HFFc6 (cell line): ENCODE results near the gene CCDC73. TPM values are rescaled to one million over a fixed set of nuclear protein-coding genes. Genes with fewer than 3 reads are reported as not detected.
"Not testable (repeated sequence)": the region's sequence is repeated elsewhere in the genome, so short reads cannot be mapped to it uniquely, and the experiment has no call there.

ENCODE experiments used
- DNase-seq: peaks from one replicate; pipeline ENCODE4 v3.0.0-alpha.2; 2018
- H3K27ac Mint-ChIP-seq: 2 replicates; pipeline ENCODE4 v1.8.0; 2020; ENCODE audit warnings: mild to moderate bottlenecking, mixed read lengths
- H3K27me3 Mint-ChIP-seq: 2 replicates; pipeline ENCODE4 v1.8.0; 2021; ENCODE audit warnings: mild to moderate bottlenecking, moderate library complexity, mixed read lengths; ENCODE audit not compliant: insufficient read depth
- H3K36me3 Mint-ChIP-seq: 2 replicates; pipeline ENCODE4 v1.8.0; 2021; ENCODE audit warnings: low read depth, mixed read lengths
- H3K4me1 Mint-ChIP-seq: 2 replicates; pipeline ENCODE4 v1.8.0; 2020; ENCODE audit warnings: low read depth, mixed read lengths
- H3K4me3 Mint-ChIP-seq: 2 replicates; pipeline ENCODE4 v1.8.0; 2020; ENCODE audit warnings: mild to moderate bottlenecking, moderate library complexity, mixed read lengths
- H3K9me3 Mint-ChIP-seq: 2 replicates; pipeline ENCODE4 v1.8.0; 2020; ENCODE audit warnings: mild to moderate bottlenecking, mixed read lengths
- CTCF ChIP-seq: fragments of 200-600 bp; sonication (generic); IDR thresholded peaks from 2 replicates; pipeline ENCODE4 v1.5.0; 2021; ENCODE audit warnings: antibody characterized with exemption, mild to moderate bottlenecking
- total RNA-seq, 6 experiments: library from RNA; stranded (reverse); fragmentation: NEBNext Ultra II Directional; extraction: Animal tissue kit (Norgen Biotek cat#: 25700); gene quantifications; 2 replicates in 1 of 6; 3 replicates in 5 of 6; pipeline ENCODE4 v1.2.3, GENCODE V29; 2021

The CCDC73 gene
- total RNA-seq, 6 experiments from 2014 or later, result not detected

- H3K4me1 Mint-ChIP-seq, result no peaks in the 10 kb centered on the region
- no peak for TF ChIP-seq CTCF
- no peaks in the 10 kb centered on the region for H3K36me3 Mint-ChIP-seq
- H3K4me3 Mint-ChIP-seq, result no peak overlapping the region
- H3K27ac Mint-ChIP-seq, result no peak overlapping the region
- no peaks in the 10 kb centered on the region; the same call in 1 of the 2 replicates for H3K27me3 Mint-ChIP-seq
- DNase-seq, result no peak
- H3K9me3 Mint-ChIP-seq, result no peaks in the 10 kb centered on the region
Measured at GRCh38 chr11:32772731-32773130, 21.7 kb downstream of the CCDC73 start.

- not testable (repeated sequence) for DNase-seq, H3K4me3 Mint-ChIP-seq, H3K4me1 Mint-ChIP-seq, H3K9me3 Mint-ChIP-seq, H3K27ac Mint-ChIP-seq, H3K27me3 Mint-ChIP-seq, H3K36me3 Mint-ChIP-seq
Measured at GRCh38 chr11:32761774-32762173, 32.7 kb downstream of the CCDC73 start.

- peaks cover 7% of the 10 kb centered on the region; the same call in 1 of the 2 replicates for H3K27me3 Mint-ChIP-seq
- DNase-seq, result no peak
- no peaks in the 10 kb centered on the region for H3K36me3 Mint-ChIP-seq
- H3K9me3 Mint-ChIP-seq, result no peaks in the 10 kb centered on the region
- H3K27ac Mint-ChIP-seq, result no peak overlapping the region
- H3K4me3 Mint-ChIP-seq, result no peak overlapping the region
- no peak for TF ChIP-seq CTCF
- H3K4me1 Mint-ChIP-seq, result no peaks in the 10 kb centered on the region
Measured at GRCh38 chr11:32758291-32758690, 36.2 kb downstream of the CCDC73 start.

GRCh38 chr11:32753181-32753580 is 41.3 kb downstream of the CCDC73 start:
- H3K27ac Mint-ChIP-seq, H3K9me3 Mint-ChIP-seq, H3K4me1 Mint-ChIP-seq, H3K36me3 Mint-ChIP-seq, DNase-seq, H3K27me3 Mint-ChIP-seq, H3K4me3 Mint-ChIP-seq: not testable (repeated sequence)

- no peak for TF ChIP-seq CTCF
- no peaks in the 10 kb centered on the region for H3K4me1 Mint-ChIP-seq
Measured at GRCh38 chr11:32752001-32752400, 42.5 kb downstream of the CCDC73 start.

GRCh38 chr11:32751381-32751780 is 43.1 kb downstream of the CCDC73 start:
- H3K4me3 Mint-ChIP-seq, result no peak overlapping the region
- no peak for TF ChIP-seq CTCF
- no peak for DNase-seq
- H3K36me3 Mint-ChIP-seq, result no peaks in the 10 kb centered on the region
- H3K27me3 Mint-ChIP-seq, result peaks cover 12% of the 10 kb centered on the region
- H3K4me1 Mint-ChIP-seq, result no peaks in the 10 kb centered on the region
- H3K9me3 Mint-ChIP-seq, result no peaks in the 10 kb centered on the region
- no peak overlapping the region for H3K27ac Mint-ChIP-seq

More at GRCh38 chr11:32752001-32752400, 42.5 kb downstream of the CCDC73 start:
- DNase-seq, result no peak
- Mint-ChIP-seq H3K4me3 (no peak overlapping the region), H3K27me3 (peaks cover 10% of the 10 kb centered on the region), H3K9me3 (no peaks in the 10 kb centered on the region), H3K27ac (no peak overlapping the region), H3K36me3 (no peaks in the 10 kb centered on the region)

GRCh38 chr11:32729976-32730375 is 64.5 kb downstream of the CCDC73 start:
- DNase-seq, result no peak
- H3K4me1 Mint-ChIP-seq, result no peaks in the 10 kb centered on the region
- no peaks in the 10 kb centered on the region for H3K9me3 Mint-ChIP-seq
- no peak for TF ChIP-seq CTCF
- no peak overlapping the region for H3K27ac Mint-ChIP-seq
- H3K27me3 Mint-ChIP-seq, result peaks cover 13% of the 10 kb centered on the region; the same call in 1 of the 2 replicates
- H3K4me3 Mint-ChIP-seq, result no peak overlapping the region
- H3K36me3 Mint-ChIP-seq, result no peaks in the 10 kb centered on the region
